UCSD-AML1 (cell line): Measurements from ENCODE around the gene IFT27.

Experiments used
- DNase-seq: peaks from one replicate; lab custom pipeline; 2025; ENCODE audit not compliant: unreplicated experiment; lab: John Stamatoyannopoulos, UW

IFT27 gene

DNA sequence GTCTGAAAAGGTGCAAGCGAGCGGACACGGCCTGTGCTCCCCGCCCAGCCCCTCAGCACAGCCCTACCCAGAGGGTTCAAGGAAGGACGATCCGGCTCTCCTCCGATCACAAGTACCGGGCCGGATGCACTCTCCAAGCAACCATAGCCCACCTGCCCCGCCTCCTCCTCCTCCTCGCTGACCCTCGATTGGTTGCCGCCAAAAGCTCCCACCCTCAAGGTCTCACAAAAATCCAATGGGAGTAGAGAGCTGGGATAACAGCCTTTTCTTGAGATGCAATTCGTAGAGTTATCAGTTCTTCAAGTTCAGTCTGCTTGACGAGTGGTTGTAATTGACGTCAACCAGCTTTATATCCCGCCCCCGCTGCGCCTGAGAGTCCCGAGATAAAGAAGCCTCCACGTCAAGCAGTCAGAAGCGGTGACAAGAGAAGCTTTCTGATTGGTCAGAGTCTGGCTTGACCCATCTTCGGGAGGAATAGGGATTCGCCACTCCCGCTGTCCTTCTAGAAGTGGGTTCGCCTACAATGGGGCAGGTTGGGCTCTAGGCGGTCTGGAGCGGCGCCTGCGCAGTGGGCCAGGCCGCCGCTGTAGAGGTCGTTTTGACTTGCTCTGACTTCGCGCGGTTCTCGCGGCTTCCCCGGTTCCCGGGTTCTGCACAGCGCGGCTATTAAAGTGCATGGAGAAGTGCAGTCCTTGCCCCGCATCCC, at the start of gene IFT27:
Gene IFT27, minus strand, starts transcription at position 156 of the 706 bp plus-strand sequence. CDS start 412 bp downstream, outside the sequence.
- peak; percentile 96 for DNase-seq

DNA sequence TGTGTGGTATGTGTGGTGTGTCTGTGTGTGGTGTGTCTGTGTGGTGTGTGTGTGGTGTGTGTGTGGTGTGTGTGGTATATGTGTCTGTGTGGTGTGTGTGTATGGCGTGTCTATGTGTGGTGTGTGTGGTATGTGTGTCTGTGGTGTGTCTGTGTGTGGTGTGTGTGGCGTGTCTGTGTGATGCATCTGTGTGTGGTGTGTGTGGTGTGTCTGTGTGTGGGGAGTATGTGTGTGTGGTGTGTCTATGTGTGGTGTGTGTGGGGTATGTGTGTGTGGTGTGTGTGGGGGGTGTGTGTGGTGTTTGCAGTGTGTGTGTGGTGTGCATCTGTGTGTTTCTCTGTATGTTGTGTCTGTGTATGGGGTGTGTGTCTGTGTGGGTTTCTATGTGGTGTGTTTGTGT, 48.7 kb upstream of the IFT27 start:
- DNase-seq, result no peak

GRCh38 chr22:36823186-36823839, 47.4 kb upstream of the IFT27 start:
- no peak for DNase-seq

- DNase-seq, result no peak
Measured at GRCh38 chr22:36822581-36822980, 46.7 kb upstream of the IFT27 start.

DNA sequence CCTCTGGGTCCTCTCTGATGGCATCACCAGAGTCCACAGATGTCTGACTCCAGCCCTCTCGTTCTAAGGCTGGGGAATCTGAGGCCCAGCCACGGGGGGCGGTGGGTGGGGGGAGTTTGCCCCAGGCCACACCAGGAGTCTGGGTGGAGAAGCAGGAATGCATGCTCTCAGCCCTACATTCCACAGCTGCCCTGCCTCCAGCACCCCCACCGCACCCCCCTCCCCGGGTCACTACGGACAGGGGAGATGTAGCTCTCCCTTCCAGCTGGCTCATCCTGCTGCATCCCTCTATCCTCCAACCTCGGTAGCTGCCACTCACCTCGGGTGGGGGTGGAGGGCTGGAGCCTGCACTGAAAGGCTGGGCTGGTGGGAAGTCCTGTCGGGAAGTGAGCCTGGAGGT, 43.2 kb upstream of the IFT27 start:
- no peak for DNase-seq

- no peak for DNase-seq
Measured at GRCh38 chr22:36818010-36818642, 42.2 kb upstream of the IFT27 start.

DNA sequence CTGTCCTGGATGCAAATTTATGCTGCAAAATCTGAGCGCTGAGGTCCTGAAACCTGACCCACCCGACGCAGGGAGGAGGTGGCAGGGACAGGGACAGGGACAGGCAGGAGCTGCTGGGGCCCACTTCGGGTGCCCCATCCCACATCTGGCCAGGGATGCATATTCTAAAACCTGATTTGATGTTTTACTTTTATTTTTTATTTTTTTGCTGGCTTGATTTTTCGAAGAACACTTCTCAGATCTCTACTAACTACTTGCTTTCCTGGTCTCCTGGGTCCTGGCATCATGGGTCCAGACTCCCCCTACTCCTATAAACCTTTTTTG, 41.6 kb upstream of the IFT27 start:
- DNase-seq, result no peak

GRCh38 chr22:36816636-36817524, 41.0 kb upstream of the IFT27 start, which contains the start of gene PVALB:
PVALB (minus strand) TSS chr22:36817035; CDS start chr22:36817005, 30 bp downstream.
- DNase-seq, result peak; percentile 34

DNA sequence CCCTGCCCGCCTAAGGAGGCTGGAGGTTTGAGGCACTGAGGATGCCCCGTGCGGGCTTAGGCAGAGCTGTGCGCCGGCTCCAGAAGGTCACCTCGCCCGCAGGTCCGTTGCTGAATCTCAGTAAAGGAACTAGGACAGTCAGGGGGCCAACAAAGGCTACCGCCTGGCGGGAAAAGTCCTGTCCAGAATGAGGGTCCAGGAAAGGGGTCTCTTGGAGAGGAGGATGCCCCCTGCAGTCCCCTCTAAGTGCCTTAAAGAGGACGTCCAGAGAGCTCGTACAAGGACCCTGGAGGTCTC, 40.4 kb upstream of the IFT27 start:
- no peak for DNase-seq

- DNase-seq, result no peak
Measured at GRCh38 chr22:36815558-36816338, 39.8 kb upstream of the IFT27 start.

- no peak for DNase-seq
Measured at GRCh38 chr22:36814801-36815200, 38.9 kb upstream of the IFT27 start.

DNA sequence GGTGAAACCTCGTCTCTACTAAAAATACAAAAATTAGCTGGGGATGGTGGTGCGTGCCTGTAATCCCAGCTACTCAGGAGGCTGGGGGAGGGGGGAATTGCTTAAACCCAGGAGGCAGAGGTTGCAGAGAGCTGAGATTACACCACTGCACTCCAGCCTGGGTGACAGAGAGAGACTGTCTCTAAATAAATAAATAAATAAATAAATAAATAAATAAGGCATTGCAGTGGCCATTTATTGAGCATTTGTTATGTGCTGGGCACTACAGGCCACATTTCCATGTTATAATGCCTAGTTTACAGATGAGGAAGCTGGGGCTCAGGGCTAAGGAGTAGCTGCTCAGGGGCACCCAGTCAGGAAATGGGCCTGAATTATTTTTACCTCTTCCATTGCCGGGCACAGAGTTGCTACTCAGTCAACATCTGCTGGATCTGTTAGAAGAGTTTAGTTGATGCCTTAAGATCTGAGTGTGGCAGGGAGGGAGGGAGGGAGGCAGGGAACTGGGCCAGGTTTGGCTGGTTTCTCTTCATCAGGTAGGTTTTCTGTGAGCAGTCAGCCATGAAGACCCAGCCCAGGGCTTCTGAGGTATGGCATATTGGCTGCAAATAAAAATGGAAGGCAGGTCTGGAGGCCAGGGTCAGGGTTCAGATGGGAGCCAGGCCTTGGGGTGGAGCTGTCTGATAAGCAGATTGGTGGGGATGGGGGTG, 35.3 kb upstream of the IFT27 start:
- no peak for DNase-seq

- DNase-seq, result no peak
Measured at GRCh38 chr22:36809351-36809750, 33.4 kb upstream of the IFT27 start.

GRCh38 chr22:36808721-36809344, 32.9 kb upstream of the IFT27 start:
- DNase-seq, result no peak

DNA sequence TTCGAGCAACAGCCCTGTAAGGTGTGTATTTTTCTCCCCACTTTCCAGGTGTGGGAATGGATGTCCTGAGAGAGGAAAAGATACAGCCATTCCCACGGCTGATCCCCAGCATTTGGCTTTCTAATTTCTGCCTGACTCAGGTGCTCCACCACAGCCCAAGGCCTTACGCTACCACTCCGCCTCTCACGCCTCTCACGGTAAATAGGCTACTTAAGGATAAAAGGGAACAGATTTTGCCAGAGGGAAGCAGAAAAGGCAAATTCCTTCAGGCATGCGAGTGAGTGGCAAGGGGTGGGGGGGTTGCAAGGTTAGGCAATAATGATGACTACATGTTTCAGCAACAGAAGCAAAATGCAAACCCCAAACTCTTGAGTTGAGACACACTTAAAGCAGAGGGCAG, 31.7 kb upstream of the IFT27 start:
- DNase-seq, result no peak

GRCh38 chr22:36806835-36807234, 30.9 kb upstream of the IFT27 start:
- DNase-seq, result no peak

- no peak for DNase-seq
Measured at GRCh38 chr22:36803358-36803757, 27.4 kb upstream of the IFT27 start.

GRCh38 chr22:36798674-36799066, 22.8 kb upstream of the IFT27 start:
- no peak for DNase-seq

DNA sequence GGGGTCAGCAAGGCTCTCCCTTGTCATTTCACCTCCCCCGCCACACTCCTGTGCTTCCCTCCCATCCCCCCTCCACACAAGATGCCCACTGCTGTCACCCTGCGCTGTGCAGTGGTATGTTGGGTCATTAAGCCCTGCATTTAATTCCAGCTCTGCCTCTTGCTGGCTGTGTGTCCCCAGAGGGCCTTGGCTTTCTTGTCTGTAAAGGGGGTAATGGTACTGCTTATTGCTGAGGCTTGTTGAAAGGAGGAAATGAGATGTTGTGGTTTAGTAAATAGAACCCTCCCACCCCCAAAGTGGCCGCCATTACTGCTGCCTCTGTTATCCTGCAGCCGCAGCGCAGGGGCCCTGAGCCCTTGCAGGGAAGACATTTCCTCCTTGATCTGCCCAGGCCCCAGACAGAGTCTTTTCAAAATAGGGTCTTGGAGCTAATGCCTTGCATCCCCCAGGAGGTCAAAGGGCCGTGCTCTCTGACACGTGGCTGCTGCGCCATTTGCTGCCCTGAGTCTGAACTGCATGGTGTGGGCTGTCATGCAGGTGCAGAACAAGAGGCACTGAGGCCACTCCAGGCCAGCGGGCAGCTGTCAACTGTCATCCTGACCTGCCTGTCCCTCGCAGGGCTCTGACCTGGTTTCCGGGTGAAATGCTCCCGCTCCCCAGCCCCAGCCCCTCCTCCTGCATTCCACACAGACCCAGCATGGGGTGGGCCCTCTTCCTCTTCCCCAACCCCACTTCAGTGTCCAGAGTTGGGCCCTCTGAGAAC, 22.2 kb upstream of the IFT27 start:
- no peak for DNase-seq
